Gastrocnemius medialis (tissue), 4 donors: Measurements from ENCODE around the gene CLASP1.

Source experiments
- CTCF ChIP-seq, 5 experiments: fragments of 450-650 bp in 3 of 5; fragments of 200-600 bp in 2 of 5; sonication (generic) in 2 of 5; IDR thresholded peaks in 4 of 5; conservative IDR thresholded peaks in 1 of 5; 1 replicate in 4 of 5; 2 replicates in 1 of 5; pipeline ENCODE4 v1.5.1; 2016 to 2019; ENCODE audit warnings: antibody characterized with exemption in 5 of 5, mild to moderate bottlenecking in 3 of 5, moderate library complexity in 3 of 5
- POLR2A ChIP-seq, 2 donors: fragments of 450-650 bp; IDR thresholded peaks; one replicate each; pipeline ENCODE4 v1.6.1; 2017; ENCODE audit warnings: antibody characterized with exemption in 2 of 2, mild to moderate bottlenecking in 2 of 2, moderate library complexity in 2 of 2

GRCh38 chr2:121287956-121288355 lies 361.3 kb downstream of the CLASP1 start:
- no peak for TF ChIP-seq CTCF (IDR thresholded peaks at IDR 0.05 in 4 of 5, conservative IDR thresholded peaks at IDR 0.05 in 1 of 5)
- no peak for TF ChIP-seq POLR2A (IDR thresholded peaks at IDR 0.05)
